Stomach (tissue), 4 donors: ENCODE measurements around the gene CDH16.

Experiments used
- CTCF ChIP-seq, 7 experiments: fragments of 450-650 bp in 4 of 7; fragments of 200-600 bp in 3 of 7; sonication (generic) in 3 of 7; IDR thresholded peaks; one replicate each; pipeline ENCODE4 v1.5.1; 2016 to 2019; ENCODE audit warnings: antibody characterized with exemption in 7 of 7, control low read depth in 2 of 7, mild to moderate bottlenecking in 1 of 7
- EP300 ChIP-seq: sonication (generic); formaldehyde crosslinking; IDR thresholded peaks from one replicate; pipeline ENCODE4 v1.6.1; 2017; ENCODE audit warnings: antibody characterized with exemption
- POLR2A ChIP-seq, 4 donors: fragments of 450-650 bp; IDR thresholded peaks; one replicate each; pipeline ENCODE4 v1.6.1; 2016; ENCODE audit warnings: antibody characterized with exemption in 4 of 4, control low read depth in 2 of 4, mild to moderate bottlenecking in 1 of 4, moderate library complexity in 1 of 4

GRCh38 chr16:66874079-66874775, 44.5 kb downstream of the CDH16 start:
- TF ChIP-seq CTCF (IDR thresholded peaks at IDR 0.05) (no peak), POLR2A (IDR thresholded peaks at IDR 0.05) (no peak), EP300 (no peak)
